H1 (cell line): Measurements from ENCODE around the gene PMP22. TPM values are rescaled to one million over a fixed set of nuclear protein-coding genes. Genes with fewer than 3 reads are reported as not detected.

Source experiments
- microRNA-seq, 2 experiments: library from miRNA; unstranded; fragments of <30 nt; microRNA quantifications; one replicate each; pipeline versions ENCODE4 to v1.2.0, GENCODE V29; 2016 to 2020; ENCODE audit warnings: borderline microRNAs expressed in 2 of 2, borderline number of aligned reads in 2 of 2, borderline replicate concordance in 1 of 2
- polyA plus RNA-seq, 7 experiments: library from polyadenylated mRNA; depleted of rRNA in 3 of 7; stranded (reverse) in 5 of 7; unstranded in 2 of 7; fragments of >200 nt in 5 of 7; fragments of 200-250 nt in 2 of 7; gene quantifications; 1 replicate in 5 of 7; 2 replicates in 1 of 7; 4 replicates in 1 of 7; pipeline versions ENCODE4 v1.2.1 to v1.2.3, GENCODE V29; 2011 to 2013; ENCODE audit warnings: missing spikeins in 2 of 7, mixed read lengths in 2 of 7
- small RNA-seq: library from polyadenylated mRNA; stranded (forward); fragments of <200 nt; extraction: miRNeasy Mini kit (QIAGEN cat#:217004); gene quantifications from one replicate; pipeline ENCODE3, GENCODE V24; 2013; ENCODE audit not compliant: insufficient read depth
- total RNA-seq: library from RNA; stranded (reverse); fragmentation: NEBNext Ultra II Directional; extraction: Animal tissue kit (Norgen Biotek cat#: 25700); gene quantifications from 2 replicates; pipeline ENCODE4 v1.2.1, GENCODE V29; 2021

The PMP22 gene
- total and polyA plus RNA-seq, 2 of the 8 experiments (the other 6 are each of a cell fraction or from before 2014, with no cell fraction given): 0.84 to 4.9 TPM

Small RNAs within 50 kb of the gene (microRNA-seq; reads per million reads assigned to microRNA genes)
- 0 reads per million in 2 experiments for gene MIR4731

Small RNAs within 50 kb of the gene (small RNA-seq; reads per million reads assigned to genes)
- gene MIR4731 (not detected), gene RNU6-799P (not detected)

Other genes starting within 250 kb of the PMP22 start
- 1.6 and 2.2 TPM in 2 replicates for gene TEKT3, start 76.3 kb upstream of the PMP22 start, total RNA-seq
- 2.9 and 3.1 TPM in 2 replicates for gene TEKT3, start 76.3 kb upstream of the PMP22 start, polyA plus RNA-seq (2011; rRNA removed)
- gene CDRT4, start 202.3 kb upstream of the PMP22 start, total RNA-seq: 1.4 and 2.6 TPM in 2 replicates
- 3.0 and 5.6 TPM in 2 replicates for gene CDRT4, start 202.3 kb upstream of the PMP22 start, polyA plus RNA-seq (2011; rRNA removed)